NCI-H2196 (cell line): Measurements from ENCODE around the gene WDR54.
"Not testable (repeated sequence)": the region's sequence is repeated elsewhere in the genome, so short reads cannot be mapped to it uniquely, and the experiment has no call there.

Experiments used
- DNase-seq: peaks from one replicate; lab custom pipeline; 2025; ENCODE audit not compliant: unreplicated experiment; lab: John Stamatoyannopoulos, UW

The WDR54 gene

DNA sequence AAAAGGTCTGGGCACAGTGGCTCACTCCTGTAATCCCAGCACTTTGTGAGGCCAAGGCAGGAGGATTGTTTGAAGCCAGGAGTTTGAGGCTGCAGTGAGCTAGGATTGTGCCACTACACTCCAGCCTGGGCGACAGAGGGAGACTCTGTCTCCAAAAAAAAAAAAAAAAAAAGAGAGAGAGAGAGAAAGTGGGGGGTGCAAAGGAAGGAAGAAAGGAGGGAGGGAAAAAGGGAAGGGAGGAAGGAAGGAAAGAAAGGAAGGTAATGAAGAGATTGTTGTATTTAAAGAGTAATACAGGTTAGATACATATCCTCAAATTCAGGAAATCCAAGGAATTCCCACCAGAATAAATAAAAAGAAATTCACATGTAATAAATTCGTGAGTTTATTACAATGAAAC lies 19.6 kb upstream of the WDR54 start:
- no peak for DNase-seq

DNA sequence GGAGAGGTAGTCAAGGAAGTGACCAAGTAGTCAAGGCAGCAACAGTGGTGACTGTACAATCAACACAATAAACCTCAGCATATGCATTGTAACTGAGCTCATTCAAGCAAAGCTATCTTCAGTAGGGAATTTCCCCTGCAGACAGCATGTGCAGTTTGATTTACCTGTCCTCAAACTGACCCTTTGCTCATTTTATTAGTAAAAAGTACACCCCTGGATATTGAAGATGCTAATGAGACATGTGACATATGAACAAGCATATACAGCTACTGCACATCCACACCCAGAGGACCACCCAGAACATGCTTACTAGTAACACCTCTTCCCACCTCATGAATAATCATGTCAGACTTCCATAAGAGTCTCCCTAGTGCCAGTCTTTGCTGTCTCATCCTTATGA lies 15.5 kb upstream of the WDR54 start:
- DNase-seq: no peak

- no peak for DNase-seq
Measured at GRCh38 chr2:74407682-74408081, 13.8 kb upstream of the WDR54 start.

DNA sequence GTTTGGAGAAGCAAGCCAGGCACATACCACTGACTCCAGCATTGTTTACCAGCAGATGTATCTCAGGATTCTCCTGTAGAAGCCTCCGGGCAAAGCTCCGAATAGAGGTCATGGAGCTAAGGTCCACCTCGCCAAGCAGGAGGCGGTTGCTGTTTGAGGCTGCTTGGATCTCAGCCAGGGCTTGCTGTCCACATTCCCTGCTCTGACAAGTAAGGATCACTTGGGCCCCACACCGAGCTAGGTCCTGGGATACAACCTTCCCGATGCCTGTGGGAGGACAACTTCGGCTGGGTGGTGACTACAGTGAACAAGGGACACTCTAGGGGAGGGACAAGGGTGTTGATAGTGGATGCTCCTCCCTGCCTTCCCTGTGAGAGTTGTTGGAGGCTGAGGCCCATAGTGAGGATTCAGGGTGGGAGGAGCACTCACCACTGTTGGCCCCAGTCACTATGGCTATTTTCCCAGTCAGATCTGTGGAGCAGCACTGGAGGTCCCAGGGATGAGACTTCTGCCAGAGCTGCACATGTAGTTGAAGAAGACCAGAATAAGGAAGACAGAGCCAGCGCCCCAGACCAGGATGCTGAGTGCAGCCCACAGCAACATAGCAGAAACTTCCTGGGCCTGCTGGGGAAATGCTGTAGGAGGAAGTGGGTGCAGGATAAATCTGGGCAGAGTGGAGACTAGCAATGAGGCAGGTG lies 8.4 kb upstream of the WDR54 start:
- no peak for DNase-seq

- no peak for DNase-seq
Measured at GRCh38 chr2:74414441-74414840, 7.1 kb upstream of the WDR54 start.

DNA sequence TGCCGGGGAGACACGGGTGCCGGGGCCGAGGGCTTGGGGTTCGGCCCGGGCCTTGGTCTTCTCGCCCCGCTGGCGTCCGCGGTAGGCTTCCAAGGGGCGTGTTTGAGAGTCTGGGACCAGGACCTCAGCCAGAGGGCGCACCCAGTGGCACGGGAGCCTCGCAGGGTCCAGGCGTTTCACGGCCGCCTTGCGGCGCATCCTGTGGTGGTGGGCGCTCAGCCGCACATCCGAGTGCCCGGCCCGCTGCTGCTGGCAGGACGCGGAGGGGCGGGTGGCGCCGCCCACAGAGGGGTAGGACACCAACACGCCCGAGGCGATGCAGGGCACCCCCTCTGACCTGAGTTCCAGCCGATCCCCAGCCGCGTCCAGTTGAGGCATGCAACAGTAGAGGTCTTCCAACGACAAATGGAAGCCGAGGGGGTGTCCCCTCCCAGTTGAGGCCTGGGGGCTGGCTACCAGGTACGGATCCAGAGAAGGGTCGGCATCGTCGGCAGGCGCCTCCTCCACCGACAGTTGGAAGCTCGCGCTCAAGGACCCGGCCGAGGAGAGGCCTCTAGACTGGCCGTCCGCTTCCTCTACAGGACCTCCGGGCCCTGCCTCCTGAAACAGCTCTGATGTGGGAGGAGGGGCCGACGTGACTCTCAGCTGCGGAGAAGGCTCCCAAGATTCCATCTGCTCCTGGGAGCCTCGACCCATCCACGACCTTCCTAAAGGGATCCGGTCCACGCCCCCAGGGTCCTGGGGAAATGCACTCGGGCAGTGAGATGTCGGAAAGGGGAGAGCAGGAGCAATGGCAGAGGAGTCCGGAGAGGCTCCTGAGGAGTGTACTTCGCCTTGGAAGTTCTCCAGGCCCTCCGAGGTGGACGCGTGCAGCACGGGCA lies 6.4 kb upstream of the WDR54 start:
- DNase-seq: no peak

DNA sequence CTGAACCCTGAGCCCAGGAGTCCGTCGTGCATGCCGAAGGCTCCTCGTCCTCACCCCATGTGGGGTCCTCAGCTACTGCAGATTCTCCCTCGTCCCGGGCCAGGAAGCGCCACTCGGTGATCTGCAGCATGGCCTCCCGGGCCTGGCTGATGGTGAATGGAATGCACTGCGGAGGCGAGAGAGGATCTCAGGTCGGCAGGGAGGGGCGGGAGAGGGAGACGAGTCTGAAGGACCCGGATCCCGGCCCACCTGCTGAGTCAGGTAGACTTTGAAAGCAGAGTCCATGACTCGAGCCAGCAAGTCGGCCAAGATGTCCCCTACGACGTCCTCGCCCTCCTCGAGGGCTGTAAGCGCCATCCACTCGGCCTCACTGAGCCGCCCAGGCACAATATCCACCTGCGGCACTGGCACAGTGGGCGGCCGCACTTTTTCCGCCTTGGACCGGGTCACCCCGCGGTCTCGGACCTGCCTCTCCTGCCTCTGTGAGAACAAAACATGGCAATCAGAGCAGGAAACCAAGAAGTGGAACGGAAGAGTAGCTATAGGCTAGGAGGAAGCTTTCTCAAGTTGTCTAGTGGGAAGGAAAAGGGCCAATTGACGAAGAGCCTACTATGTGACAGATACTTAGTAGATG lies 5.7 kb upstream of the WDR54 start:
- DNase-seq: no peak

- DNase-seq: no peak
Measured at GRCh38 chr2:74416778-74417177, 4.8 kb upstream of the WDR54 start.

GRCh38 chr2:74417197-74417596 lies 4.3 kb upstream of the WDR54 start:
- no peak for DNase-seq

GRCh38 chr2:74417763-74418162 lies 3.8 kb upstream of the WDR54 start:
- DNase-seq: no peak

DNA sequence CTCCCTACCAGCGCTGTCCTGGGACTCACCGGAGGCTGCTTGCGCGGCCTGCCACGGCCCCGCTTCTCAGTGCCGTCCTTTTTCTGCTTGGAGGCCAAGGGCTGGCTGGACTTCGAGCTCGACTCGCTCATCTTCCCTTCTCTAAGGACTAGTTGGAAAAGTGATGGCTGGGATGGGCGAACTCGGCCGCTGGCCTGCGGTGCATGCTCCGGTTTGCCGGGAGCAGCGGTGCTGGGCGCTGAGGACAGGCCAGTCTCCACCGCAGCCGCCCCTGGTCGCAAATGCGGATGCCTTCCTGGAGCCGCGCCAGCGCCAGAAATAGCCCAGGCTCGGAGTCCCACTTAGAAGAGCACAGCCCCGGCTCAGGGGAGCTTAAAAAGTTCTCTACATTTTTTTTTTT lies 3.2 kb upstream of the WDR54 start:
- no peak for DNase-seq

DNA sequence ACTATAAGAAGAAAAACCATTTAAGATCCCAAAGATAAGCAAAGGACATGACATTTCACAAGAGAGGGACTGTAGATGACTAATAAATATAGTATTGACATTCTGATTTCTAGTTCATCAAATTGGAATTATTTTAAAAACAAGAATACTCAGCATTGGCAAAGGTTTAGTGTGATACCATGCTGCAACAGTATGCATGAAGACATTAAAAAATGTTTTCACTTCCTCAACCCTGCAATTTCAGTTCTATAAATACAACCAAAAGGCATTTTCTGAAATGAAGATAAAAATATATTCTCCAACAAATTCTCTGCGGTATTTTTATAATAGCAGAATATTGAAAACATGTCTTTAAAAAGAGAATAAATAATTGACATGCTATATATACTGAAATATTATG lies 2.2 kb upstream of the WDR54 start:
- DNase-seq: no peak

DNA sequence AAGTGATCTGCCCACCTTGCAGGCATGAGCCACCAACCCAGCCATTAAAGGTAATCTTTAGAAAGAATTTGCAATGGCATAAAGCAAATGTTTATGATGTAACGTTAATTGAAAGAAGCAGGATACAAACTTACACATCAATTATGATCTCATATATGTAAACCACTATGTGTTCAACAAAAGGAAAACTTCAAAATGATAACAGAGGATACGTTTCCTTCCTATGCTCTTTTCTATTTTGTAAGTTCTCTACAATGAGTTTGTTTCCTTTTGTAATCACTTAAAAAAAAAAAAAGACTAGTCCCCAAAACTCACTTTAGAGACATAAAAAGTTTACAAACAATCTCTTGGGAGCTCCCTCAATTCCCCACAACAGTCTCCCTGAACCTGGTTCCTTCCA lies 1.5 kb upstream of the WDR54 start:
- no peak for DNase-seq

- DNase-seq: not testable (repeated sequence)
Measured at GRCh38 chr2:74420443-74421103, 957 bp upstream of the WDR54 start.

- no peak for DNase-seq
Measured at GRCh38 chr2:74423231-74424095, 1.9 kb downstream of the WDR54 start.

DNA sequence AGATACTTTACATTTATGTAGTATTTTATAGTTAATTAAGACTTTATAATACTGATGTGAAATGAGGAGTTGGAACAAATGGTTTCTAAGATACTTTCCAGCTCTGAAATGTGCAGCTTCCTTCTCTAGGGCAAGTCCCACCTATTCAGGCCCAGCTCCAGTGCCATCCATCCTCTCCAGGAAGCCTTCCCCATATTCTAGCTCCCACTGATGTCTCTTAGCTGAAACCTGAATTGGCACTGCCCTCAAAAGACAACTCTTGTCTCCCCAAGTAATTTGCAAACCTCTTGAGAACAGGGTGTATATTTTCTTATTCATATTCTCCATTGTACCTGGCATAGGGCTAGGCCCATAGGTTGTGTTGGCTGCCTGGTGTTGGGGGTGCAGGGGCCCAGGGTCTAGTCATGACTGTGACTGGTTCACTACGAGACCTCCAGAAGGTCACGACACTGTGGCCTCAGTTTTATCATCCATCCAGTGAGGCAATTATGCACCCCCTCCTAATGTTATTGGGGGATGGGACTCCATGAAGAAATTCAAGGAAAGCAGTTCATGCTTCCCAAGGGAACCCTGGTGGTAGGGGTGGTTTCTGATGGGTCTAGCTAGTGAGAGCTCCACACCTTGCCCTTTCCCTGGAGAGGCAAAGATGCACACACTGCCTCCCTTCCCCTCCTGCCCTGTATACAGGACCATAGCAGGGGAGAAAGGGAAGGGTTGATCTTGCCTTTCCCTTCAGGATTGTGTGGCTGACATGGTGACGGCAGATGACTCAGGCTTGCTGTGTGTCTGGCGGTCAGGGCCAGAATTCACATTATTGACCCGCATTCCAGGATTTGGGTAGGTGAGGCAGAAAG lies 2.8 kb downstream of the WDR54 start:
- no peak for DNase-seq

GRCh38 chr2:74424995-74425406 lies 3.5 kb downstream of the WDR54 start:
- DNase-seq: no peak

DNA sequence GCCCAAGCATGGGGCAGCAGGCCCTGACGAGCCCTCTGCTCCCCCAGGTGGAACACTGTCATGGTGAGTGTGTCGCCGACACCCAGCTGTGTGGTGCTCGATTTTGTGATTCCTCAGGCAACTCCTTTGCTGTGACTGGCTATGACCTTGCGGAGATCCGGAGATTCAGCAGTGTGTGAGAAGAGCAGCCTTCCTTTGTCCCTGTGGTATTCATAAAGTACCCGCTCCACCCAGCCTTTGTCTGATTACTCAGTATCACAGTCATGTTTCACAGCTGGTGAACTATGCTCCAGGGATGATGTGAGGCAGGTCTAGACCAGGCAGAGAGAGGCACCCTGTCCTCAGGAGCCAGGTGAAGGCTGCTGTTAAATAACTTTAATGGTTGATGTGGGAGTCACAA lies 4.0 kb downstream of the WDR54 start:
- no peak for DNase-seq

DNA sequence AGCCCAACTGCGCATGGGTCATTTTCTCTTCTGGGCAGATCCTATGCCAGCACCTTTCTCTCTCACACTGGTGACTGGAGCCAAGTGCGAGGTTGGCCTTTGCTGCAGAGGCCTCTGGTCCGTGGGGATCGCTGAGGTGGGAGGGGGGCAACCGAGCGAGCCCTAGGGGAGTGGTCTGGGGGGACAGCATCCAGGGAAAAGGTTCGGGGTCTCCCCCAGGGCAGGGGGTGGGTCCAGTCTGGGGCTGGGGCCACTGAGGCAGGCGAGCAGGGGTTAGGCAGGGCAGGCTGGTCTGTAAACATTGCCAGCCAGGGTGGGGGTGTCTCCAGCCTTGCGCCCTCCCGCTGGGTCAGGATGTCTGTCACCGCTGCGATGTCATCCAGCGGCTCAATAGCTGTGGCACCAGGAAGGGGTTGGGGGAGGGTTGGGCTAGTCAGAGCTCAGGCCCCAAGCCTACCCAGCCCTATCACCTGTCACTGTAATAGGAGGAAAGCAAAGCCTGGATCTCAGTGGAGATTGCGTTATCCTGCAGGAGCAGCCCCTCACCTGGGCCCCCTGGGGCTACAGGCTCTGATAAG lies 4.7 kb downstream of the WDR54 start:
- DNase-seq: no peak
